ENCODE results near the gene PUM2.

DNA sequence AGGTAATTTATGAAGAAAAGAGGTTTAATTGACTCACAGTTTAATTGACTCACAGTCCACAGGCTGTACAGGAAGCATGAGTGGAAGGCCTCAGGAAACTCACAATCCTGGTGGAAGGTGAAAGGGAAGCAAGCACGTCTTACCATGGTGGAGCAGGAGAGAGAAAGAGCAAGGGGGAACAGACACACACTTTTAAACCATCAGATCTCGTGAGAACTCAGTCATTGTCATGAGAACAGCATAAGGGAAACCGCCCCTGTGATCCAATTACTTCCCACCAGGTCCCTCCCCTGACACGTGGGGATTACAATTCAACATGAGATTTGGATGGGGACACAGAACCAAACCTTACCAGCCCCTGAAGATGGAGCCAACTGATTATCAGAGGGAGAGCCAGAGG lies 11.2 kb upstream of the PUM2 start:
- TF ChIP-seq, protein P1, sequence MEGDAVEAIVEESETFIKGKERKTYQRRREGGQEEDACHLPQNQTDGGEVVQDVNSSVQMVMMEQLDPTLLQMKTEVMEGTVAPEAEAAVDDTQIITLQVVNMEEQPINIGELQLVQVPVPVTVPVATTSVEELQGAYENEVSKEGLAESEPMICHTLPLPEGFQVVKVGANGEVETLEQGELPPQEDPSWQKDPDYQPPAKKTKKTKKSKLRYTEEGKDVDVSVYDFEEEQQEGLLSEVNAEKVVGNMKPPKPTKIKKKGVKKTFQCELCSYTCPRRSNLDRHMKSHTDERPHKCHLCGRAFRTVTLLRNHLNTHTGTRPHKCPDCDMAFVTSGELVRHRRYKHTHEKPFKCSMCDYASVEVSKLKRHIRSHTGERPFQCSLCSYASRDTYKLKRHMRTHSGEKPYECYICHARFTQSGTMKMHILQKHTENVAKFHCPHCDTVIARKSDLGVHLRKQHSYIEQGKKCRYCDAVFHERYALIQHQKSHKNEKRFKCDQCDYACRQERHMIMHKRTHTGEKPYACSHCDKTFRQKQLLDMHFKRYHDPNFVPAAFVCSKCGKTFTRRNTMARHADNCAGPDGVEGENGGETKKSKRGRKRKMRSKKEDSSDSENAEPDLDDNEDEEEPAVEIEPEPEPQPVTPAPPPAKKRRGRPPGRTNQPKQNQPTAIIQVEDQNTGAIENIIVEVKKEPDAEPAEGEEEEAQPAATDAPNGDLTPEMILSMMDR (IDR thresholded peaks at IDR 0.05), result no peak
- TF ChIP-seq POLR2AphosphoS5 (IDR thresholded peaks at IDR 0.05; ENCODE audit: low read depth, low read length), result no peak
- no peak for TF ChIP-seq SIN3A (IDR thresholded peaks at IDR 0.05; ENCODE audit: borderline replicate concordance, insufficient read depth, low read depth, low read length)
- TF ChIP-seq, protein P2, sequence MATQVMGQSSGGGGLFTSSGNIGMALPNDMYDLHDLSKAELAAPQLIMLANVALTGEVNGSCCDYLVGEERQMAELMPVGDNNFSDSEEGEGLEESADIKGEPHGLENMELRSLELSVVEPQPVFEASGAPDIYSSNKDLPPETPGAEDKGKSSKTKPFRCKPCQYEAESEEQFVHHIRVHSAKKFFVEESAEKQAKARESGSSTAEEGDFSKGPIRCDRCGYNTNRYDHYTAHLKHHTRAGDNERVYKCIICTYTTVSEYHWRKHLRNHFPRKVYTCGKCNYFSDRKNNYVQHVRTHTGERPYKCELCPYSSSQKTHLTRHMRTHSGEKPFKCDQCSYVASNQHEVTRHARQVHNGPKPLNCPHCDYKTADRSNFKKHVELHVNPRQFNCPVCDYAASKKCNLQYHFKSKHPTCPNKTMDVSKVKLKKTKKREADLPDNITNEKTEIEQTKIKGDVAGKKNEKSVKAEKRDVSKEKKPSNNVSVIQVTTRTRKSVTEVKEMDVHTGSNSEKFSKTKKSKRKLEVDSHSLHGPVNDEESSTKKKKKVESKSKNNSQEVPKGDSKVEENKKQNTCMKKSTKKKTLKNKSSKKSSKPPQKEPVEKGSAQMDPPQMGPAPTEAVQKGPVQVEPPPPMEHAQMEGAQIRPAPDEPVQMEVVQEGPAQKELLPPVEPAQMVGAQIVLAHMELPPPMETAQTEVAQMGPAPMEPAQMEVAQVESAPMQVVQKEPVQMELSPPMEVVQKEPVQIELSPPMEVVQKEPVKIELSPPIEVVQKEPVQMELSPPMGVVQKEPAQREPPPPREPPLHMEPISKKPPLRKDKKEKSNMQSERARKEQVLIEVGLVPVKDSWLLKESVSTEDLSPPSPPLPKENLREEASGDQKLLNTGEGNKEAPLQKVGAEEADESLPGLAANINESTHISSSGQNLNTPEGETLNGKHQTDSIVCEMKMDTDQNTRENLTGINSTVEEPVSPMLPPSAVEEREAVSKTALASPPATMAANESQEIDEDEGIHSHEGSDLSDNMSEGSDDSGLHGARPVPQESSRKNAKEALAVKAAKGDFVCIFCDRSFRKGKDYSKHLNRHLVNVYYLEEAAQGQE (IDR thresholded peaks at IDR 0.05; ENCODE audit: insufficient read depth in 1 of 2, low read depth in 2 of 2, low read length in 1 of 2), result no peak
